SIG-M5 treated with dmso at 0.1 percent for 504 hours (cell line): ENCODE measurements around the gene DPEP1.
A peak's percentile ranks its signal among the peaks of the same experiment; 100 is the strongest.

Experiments used
- DNase-seq: peaks from one replicate; lab custom pipeline; 2025; ENCODE audit not compliant: unreplicated experiment; lab: John Stamatoyannopoulos, UW

DPEP1 gene

DNA sequence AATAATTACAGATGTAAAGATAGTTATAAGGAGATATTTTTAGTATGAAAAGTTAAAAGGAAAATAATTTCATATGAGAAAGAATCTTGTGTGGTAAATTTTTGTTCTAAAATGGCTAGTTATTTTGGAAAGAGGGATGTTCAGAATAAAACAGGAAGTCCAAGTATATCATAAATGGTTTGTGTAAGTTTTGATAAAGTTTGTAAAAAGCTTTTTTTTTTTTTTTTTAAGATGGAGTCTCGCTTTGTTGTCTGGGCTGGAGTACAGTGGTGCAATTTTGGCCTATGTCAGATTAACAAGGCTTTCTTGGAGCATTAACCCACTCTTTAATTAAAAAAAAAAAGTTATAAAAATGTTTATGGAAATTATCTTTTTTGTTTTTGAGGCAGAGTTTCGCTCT lies 64.8 kb downstream of the DPEP1 start:
- DNase-seq = no peak

DNA sequence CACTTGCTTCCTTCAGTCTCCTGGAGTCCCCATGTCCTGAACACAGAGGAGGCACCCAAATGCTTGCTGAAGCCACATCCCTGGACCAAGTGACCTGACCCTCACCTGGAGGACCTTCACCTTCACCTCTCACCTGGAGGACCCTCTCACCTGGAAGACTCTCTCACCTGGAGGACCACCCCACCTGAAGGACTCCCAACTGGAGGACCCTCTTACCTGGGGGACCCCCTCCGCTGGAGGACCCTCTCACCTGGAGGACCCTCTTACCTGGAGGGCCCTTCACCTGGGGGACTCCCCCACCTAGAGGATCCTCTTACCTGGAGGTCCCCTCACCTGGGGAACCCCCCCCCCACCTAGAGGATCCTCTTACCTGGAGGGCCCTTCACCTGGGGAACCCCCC lies 72.5 kb downstream of the DPEP1 start:
- DNase-seq = no peak

DNA sequence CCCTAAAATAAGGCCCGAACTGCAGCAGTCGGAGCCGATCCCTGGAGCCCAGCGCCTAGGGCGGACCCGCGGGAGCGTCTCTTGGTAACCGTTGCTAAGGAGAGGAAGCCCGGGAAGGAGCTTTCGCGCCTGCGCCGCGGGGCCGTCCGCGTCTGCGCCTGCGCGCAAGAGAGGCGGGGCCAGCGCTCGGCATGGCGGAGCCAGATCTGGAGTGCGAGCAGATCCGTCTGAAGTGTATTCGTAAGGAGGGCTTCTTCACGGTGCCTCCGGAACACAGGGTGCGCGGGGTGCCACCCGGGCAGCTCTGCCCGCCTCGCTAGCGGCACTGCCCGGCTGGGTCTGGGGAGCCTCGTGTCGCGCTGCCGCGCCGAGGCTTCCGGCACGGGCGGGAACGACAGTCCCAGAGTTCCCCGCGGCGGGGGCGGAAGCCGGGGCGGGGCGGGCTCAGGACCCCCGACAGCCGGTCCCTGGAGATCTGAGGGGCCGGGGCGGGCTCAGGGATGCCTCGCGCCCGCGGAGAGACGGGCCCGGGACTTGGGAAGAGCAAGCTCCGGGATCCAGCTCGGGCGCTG lies 73.2 kb downstream of the DPEP1 start, which contains the start of gene CDK10:
CDK10 (plus strand) TSS at position 170 of the 572 bp plus-strand sequence; CDS start at position 192, 22 bp downstream.
- DNase-seq = peak; percentile 86

DNA sequence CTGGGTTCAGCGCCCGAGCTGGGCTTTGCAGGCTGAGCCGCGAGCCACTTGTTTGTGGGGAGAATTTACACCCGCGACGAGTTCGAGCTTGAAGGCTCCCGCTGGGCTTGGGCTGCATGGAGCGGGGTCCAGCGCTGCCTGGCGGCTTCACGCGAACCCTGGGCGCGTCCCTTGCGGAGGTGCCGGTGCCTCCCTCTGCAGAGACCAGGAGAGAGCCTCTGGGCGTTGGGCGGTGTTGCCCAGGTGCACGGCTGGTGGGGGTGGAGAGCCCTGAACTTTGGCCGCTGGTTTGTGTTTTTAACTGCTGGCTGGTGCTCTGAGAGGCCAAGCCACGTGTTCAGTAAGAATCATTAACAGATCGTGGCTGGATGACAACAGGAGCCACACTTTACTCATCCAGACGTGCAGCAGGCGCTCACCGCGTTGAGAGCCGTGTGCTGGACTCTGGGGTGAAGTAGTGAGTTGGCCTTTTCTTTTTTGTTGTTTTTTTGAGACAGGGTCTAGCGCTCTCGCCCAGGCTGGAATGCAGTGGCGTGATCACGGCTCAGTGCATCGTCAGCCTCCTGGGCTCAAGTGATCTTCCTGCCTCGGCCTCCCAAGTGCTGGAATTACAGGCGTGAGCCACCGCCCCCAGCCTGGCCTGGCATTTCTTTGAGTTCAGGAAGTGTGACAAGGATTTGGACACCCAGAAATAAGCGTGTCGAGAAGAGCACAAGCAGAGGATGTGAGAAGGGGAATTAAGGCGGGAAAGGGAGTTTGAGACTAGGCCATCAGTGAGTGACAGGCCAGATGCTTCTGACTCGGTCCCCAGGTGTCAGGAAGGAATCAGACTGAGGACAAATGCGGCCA lies 73.9 kb downstream of the DPEP1 start:
- no peak for DNase-seq
